Endothelial cell of umbilical vein (primary cell): ENCODE measurements around the gene FKBP14. TPM values are rescaled to one million over a fixed set of nuclear protein-coding genes. Genes with fewer than 3 reads are reported as not detected.

Experiments
- BruUV-seq: library from RNA; stranded (reverse); fragments of 400-500 nt; replicated peaks from 2 replicates; lab custom pipeline; 2021; lab: Mats Ljungman, UMichigan
- CTCF ChIA-PET: fragments of 300-600, 350-600 bp; sonication (Branson Sonifier 250); formaldehyde crosslinking; loops from one replicate; lab custom pipeline; 2021; ENCODE audit warnings: antibody characterized with exemption, inconsistent platforms; lab: Charles Lee
- POLR2A ChIA-PET: fragments of 300-600, 350-600 bp; sonication (Branson Sonifier 250); formaldehyde crosslinking; loops from one replicate; lab custom pipeline; 2021; ENCODE audit warnings: antibody characterized with exemption, inconsistent platforms; lab: Charles Lee
- DNase-seq: peaks from one replicate; pipeline ENCODE4 v3.0.0-alpha.2; 2011; ENCODE audit warnings: low read depth, low spot score
- FAIRE-seq: peaks from 2 replicates; lab custom pipeline; 2011; peaks lifted over from hg19 to GRCh38; lab: Jason Lieb, UNC
- H2AFZ ChIP-seq: 2 replicates; pipeline ENCODE4 v1.6.0; 2012; ENCODE audit warnings: low read depth, low read length, control low read depth, inconsistent platforms
- H3K27ac ChIP-seq: 2 replicates; pipeline ENCODE4 v1.5.1; 2011; ENCODE audit warnings: low read depth, mild to moderate bottlenecking, control low read depth, low read length, moderate library complexity; ENCODE audit not compliant: insufficient read depth
- H3K27me3 ChIP-seq, 2 experiments: 2 replicates each; pipeline versions ENCODE4 v1.6.0 to v1.6.1; 2011; ENCODE audit warnings: low read length in 2 of 2, mixed read lengths in 1 of 2; ENCODE audit not compliant: control insufficient read depth in 2 of 2, insufficient read depth in 2 of 2
- H3K36me3 ChIP-seq, 2 experiments: 2 replicates in 1 of 2; 3 replicates in 1 of 2; pipeline ENCODE4 v1.5.1; 2011; ENCODE audit warnings: low read length in 2 of 2, mild to moderate bottlenecking in 1 of 2, moderate library complexity in 1 of 2; ENCODE audit not compliant: control insufficient read depth in 2 of 2, insufficient read depth in 2 of 2; ENCODE audit errors: extremely low read depth in 1 of 2
- H3K4me1 ChIP-seq: 3 replicates; pipeline ENCODE4 v1.5.1; 2011; ENCODE audit warnings: mild to moderate bottlenecking, low read length; ENCODE audit not compliant: control insufficient read depth, insufficient read depth; ENCODE audit errors: extremely low read depth
- H3K4me2 ChIP-seq: 2 replicates; pipeline ENCODE4 v1.6.1; 2011; ENCODE audit warnings: low read length, control low read depth, mixed read lengths; ENCODE audit not compliant: insufficient read depth
- H3K4me3 ChIP-seq, 3 experiments: fragments of 200-600 bp in 1 of 3; sonication (generic), shearing (Covaris generic) in 1 of 3; replicated peaks in 1 of 3; 2 replicates each; pipeline ENCODE4 v1.5.1; 2011 to 2016; ENCODE audit warnings: control low read depth in 3 of 3, low read length in 3 of 3, mild to moderate bottlenecking in 2 of 3, inconsistent platforms in 1 of 3, low read depth in 1 of 3, moderate library complexity in 1 of 3; ENCODE audit not compliant: insufficient read depth in 1 of 3
- H3K79me2 ChIP-seq: 2 replicates; pipeline ENCODE4 v1.6.0; 2012; ENCODE audit warnings: low read length, inconsistent platforms; ENCODE audit not compliant: control insufficient read depth, insufficient read depth
- H3K9ac ChIP-seq: replicated peaks from 2 replicates; pipeline ENCODE3; 2011; ENCODE audit warnings: low read length, control low read depth; ENCODE audit not compliant: insufficient read depth; ENCODE audit errors: extremely low read depth
- H3K9me1 ChIP-seq: replicated peaks from 3 replicates; pipeline ENCODE4 v1.6.0; 2011; ENCODE audit warnings: mild to moderate bottlenecking, low read length; ENCODE audit not compliant: control insufficient read depth, insufficient read depth; ENCODE audit errors: extremely low read depth
- H3K9me3 ChIP-seq: replicated peaks from 2 replicates; pipeline ENCODE4 v1.5.1; 2012; ENCODE audit warnings: low read length, inconsistent platforms; ENCODE audit not compliant: control insufficient read depth, insufficient read depth
- H4K20me1 ChIP-seq: replicated peaks from 2 replicates; pipeline ENCODE3; 2011; ENCODE audit warnings: mild to moderate bottlenecking, low read length; ENCODE audit not compliant: control insufficient read depth, insufficient read depth; ENCODE audit errors: extremely low read depth
- EZH2 ChIP-seq: IDR thresholded peaks from 2 replicates; pipeline ENCODE4 v1.6.1; 2012; ENCODE audit warnings: borderline replicate concordance, low read depth, mild to moderate bottlenecking, moderate library complexity, low read length, inconsistent platforms; ENCODE audit not compliant: severe bottlenecking
- FOS ChIP-seq: IDR thresholded peaks from 2 replicates; pipeline ENCODE4 v1.6.1; 2011; ENCODE audit warnings: mild to moderate bottlenecking, low read length, moderate library complexity, borderline replicate concordance; ENCODE audit not compliant: insufficient read depth
- GATA2 ChIP-seq: IDR thresholded peaks from 2 replicates; pipeline ENCODE4 v1.7.0; 2011; ENCODE audit warnings: low read depth, mild to moderate bottlenecking, moderate library complexity, mixed read lengths, low read length; ENCODE audit not compliant: insufficient read length, insufficient read depth
- JUN ChIP-seq: IDR thresholded peaks from 2 replicates; pipeline ENCODE4 v1.6.1; 2011; ENCODE audit warnings: borderline replicate concordance, low read depth; ENCODE audit not compliant: insufficient read length, insufficient read depth
- MYC ChIP-seq: IDR thresholded peaks from one replicate; pipeline ENCODE4 v1.6.1; 2011; ENCODE audit warnings: mild to moderate bottlenecking, low read depth, low read length
- POLR2A ChIP-seq: IDR thresholded peaks from 2 replicates; pipeline ENCODE4 v1.6.1; 2012; ENCODE audit warnings: low read depth, mild to moderate bottlenecking, control low read depth, low read length
- POLR2AphosphoS5 ChIP-seq: IDR thresholded peaks from 2 replicates; pipeline ENCODE4 v1.6.1; 2012; ENCODE audit warnings: low read depth, mild to moderate bottlenecking, control low read depth, low read length, moderate library complexity; ENCODE audit not compliant: insufficient read depth
- dilution Hi-C: fragments of 300-500 bp; cut with MboI; formaldehyde crosslinking; loops from one replicate; pipeline ENCODE4 v1.15.0; 2019; ENCODE audit warnings: low sequenced_read_pairs; ENCODE audit not compliant: extremely low pct_ligation_motif_present
- intact Hi-C: fragments of 100-400 bp; cut with micrococcal nuclease; formaldehyde crosslinking; loops from one replicate; pipeline ENCODE4 v1.10.0; 2022
- polyA plus RNA-seq, 4 experiments: library from polyadenylated mRNA; depleted of rRNA in 3 of 4; stranded (reverse) in 3 of 4; unstranded in 1 of 4; fragments of >200 nt; gene quantifications; 2 replicates each; pipeline versions ENCODE4 v1.2.1 to v1.2.3, GENCODE V29; 2011 to 2012; ENCODE audit warnings: missing spikeins in 1 of 4
- total RNA-seq: library from RNA; stranded (reverse); gene quantifications from 2 replicates; pipeline ENCODE4 v1.2.3, GENCODE V29; 2021
- TF ChIP-seq, protein P1 (sequence below), 2 donors: IDR thresholded peaks; 1 replicate in 1 of 2; 2 replicates in 1 of 2; pipeline ENCODE4 v1.5.1; 2011; ENCODE audit warnings: low read length in 2 of 2, mild to moderate bottlenecking in 2 of 2, moderate library complexity in 2 of 2, control low read depth in 1 of 2, inconsistent platforms in 1 of 2, low read depth in 1 of 2; ENCODE audit not compliant: insufficient read depth in 1 of 2; ENCODE audit errors: extremely low read depth in 1 of 2
- TF ChIP-seq, protein P2 (sequence below): IDR thresholded peaks from 2 replicates; pipeline ENCODE4 v1.6.1; 2011; ENCODE audit not compliant: insufficient read depth, insufficient read length

The FKBP14 gene
- total and polyA plus RNA-seq, 2 donors (not counting 3 experiments of a cell fraction or from before 2014, with no cell fraction given): 9.8 to 37.4 TPM

DNA sequence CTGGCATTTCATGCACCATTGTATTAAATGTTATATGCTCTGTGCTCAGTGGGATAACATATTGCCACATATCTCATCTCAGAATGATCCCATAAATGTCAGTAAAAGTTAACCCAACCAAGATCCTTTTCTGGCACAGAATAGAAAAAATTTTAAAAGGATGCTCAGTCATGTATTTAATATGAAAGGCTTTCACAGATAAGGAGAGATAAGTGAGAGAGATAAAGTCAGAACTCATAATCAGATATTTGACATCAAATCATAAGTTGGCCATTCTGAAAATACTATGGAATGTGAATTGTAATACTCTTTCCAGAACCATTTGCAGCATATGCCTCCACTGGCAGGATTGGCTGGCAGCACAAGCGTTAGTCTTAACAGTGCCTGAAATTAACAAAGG lies 40.2 kb upstream of the FKBP14 start:
- BruUV-seq: no TSS peak
- peaks cover 3 to 10% of the 10 kb centered on the region in 2 experiments for H3K36me3 ChIP-seq
- dilution Hi-C loops (no loop called here), intact Hi-C loops (loop anchor here (10.0 kb wide), 1 partner anchor 498 kb away; no protein-coding TSS in a partner anchor)
- H3K27ac ChIP-seq: no peak overlapping the region
- H2AFZ ChIP-seq: no peak overlapping the region
- H3K79me2 ChIP-seq: no peaks in the 10 kb centered on the region
- DNase-seq (no peak), FAIRE-seq (no peak)
- H3K9me1 ChIP-seq: no peaks in the 10 kb centered on the region
- POLR2A ChIA-PET: no interaction called here
- no peaks in the 10 kb centered on the region for H3K4me1 ChIP-seq
- TF ChIP-seq, protein P1, sequence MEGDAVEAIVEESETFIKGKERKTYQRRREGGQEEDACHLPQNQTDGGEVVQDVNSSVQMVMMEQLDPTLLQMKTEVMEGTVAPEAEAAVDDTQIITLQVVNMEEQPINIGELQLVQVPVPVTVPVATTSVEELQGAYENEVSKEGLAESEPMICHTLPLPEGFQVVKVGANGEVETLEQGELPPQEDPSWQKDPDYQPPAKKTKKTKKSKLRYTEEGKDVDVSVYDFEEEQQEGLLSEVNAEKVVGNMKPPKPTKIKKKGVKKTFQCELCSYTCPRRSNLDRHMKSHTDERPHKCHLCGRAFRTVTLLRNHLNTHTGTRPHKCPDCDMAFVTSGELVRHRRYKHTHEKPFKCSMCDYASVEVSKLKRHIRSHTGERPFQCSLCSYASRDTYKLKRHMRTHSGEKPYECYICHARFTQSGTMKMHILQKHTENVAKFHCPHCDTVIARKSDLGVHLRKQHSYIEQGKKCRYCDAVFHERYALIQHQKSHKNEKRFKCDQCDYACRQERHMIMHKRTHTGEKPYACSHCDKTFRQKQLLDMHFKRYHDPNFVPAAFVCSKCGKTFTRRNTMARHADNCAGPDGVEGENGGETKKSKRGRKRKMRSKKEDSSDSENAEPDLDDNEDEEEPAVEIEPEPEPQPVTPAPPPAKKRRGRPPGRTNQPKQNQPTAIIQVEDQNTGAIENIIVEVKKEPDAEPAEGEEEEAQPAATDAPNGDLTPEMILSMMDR (IDR thresholded peaks at IDR 0.05; ENCODE audit: extremely low read depth in 1 of 2, insufficient read depth in 1 of 2, low read depth in 1 of 2, low read length in 2 of 2): no peak
- TF ChIP-seq MYC (no peak), EZH2 (no peak), GATA2 (no peak), JUN (no peak), POLR2AphosphoS5 (no peak), FOS (no peak), POLR2A (no peak)
- TF ChIP-seq, protein P2, sequence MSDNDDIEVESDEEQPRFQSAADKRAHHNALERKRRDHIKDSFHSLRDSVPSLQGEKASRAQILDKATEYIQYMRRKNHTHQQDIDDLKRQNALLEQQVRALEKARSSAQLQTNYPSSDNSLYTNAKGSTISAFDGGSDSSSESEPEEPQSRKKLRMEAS: no peak
- H3K9ac ChIP-seq: no peak overlapping the region
- no peaks in the 10 kb centered on the region for H4K20me1 ChIP-seq
- no peak overlapping the region for H3K4me2 ChIP-seq
- no peaks in the 10 kb centered on the region for H3K9me3 ChIP-seq
- H3K27me3 ChIP-seq: no peaks in the 10 kb centered on the region
- H3K4me3 ChIP-seq: no peak overlapping the region
- CTCF ChIA-PET: no interaction called here
